Measurements from ENCODE around the gene GATC. TPM values are rescaled to one million over a fixed set of nuclear protein-coding genes. Genes with fewer than 3 reads are reported as not detected.

The GATC gene
- total RNA-seq (2014; rRNA removed; shearing (Covaris generic)) = 15.9 and 17.2 TPM in 2 replicates
- 18.3 and 18.8 TPM in 2 replicates for polyA plus RNA-seq (2016; fragmentation: Nextera tagmentation; extraction: Ambion mirVana)

GRCh38 chr12:120445911-120446843, at the start of gene GATC, which contains the start of gene TRIAP1:
Gene GATC (plus strand): TSS chr12:120446444. CDS start chr12:120446481, 37 bp downstream.
Gene TRIAP1 (minus strand): TSS chr12:120446384. CDS start chr12:120446372, 12 bp downstream.
- in situ Hi-C loops (cut with MboI) = no loop called here
- H3K4me1 ChIP-seq (ENCODE audit: insufficient read depth) = peaks cover 5% of the 10 kb centered on the region; the same call in 1 of the 2 replicates
- H3K4me3 ChIP-seq = peak within 1 kb of the TSS; percentile 99
- H3K79me2 ChIP-seq (ENCODE audit: insufficient read depth) = peaks cover 92% of the 10 kb centered on the region
- peak within 1 kb of the TSS; percentile 97 for H2AFZ ChIP-seq
- peak within 1 kb of the TSS; percentile 72 for H3K27ac ChIP-seq
- H3K36me3 ChIP-seq (ENCODE audit: low read depth) = peaks cover 17% of the 10 kb centered on the region
- H4K20me1 ChIP-seq (ENCODE audit: insufficient read depth) = no peaks in the 10 kb centered on the region
- H3K27me3 ChIP-seq (replicated peaks; ENCODE audit: insufficient read depth) = no peaks in the 10 kb centered on the region
- H3K9me2 ChIP-seq (ENCODE audit: insufficient read depth) = no peaks in the 10 kb centered on the region
- H3K4me2 ChIP-seq (ENCODE audit: unreplicated experiment) = peak within 1 kb of the TSS; percentile 84
- H3K9ac ChIP-seq = peak within 1 kb of the TSS; percentile 95
- H3F3A ChIP-seq (ENCODE audit: insufficient read depth) = peaks cover 27% of the 10 kb centered on the region
- peak; percentile 88 for DNase-seq
- 1 to 2% methylated on average over 72 to 73 of the region's 73 CpGs for WGBS, 2 experiments (ENCODE audit: low coverage in 1 of 2, low lambda C conversion rate in 2 of 2, missing lambda C conversion rate in 2 of 2)
- no peak for TF ChIP-seq EZH2phosphoT487 (IDR thresholded peaks at IDR 0.05; ENCODE audit: insufficient read depth, low read depth)
- TF ChIP-seq EZH2 (IDR thresholded peaks at IDR 0.05; ENCODE audit: insufficient read depth, poor library complexity, severe bottlenecking) = no peak
- no peaks in the 10 kb centered on the region for H3K9me3 ChIP-seq (ENCODE audit: low read depth)

- H3K4me1 ChIP-seq (ENCODE audit: insufficient read depth) = no peaks in the 10 kb centered on the region
- H3K36me3 ChIP-seq (ENCODE audit: low read depth) = no peaks in the 10 kb centered on the region
- no peak overlapping the region for H3K4me2 ChIP-seq (ENCODE audit: unreplicated experiment)
- no peak for DNase-seq
- no peaks in the 10 kb centered on the region for H3F3A ChIP-seq (ENCODE audit: insufficient read depth)
- no peaks in the 10 kb centered on the region for H3K79me2 ChIP-seq (ENCODE audit: insufficient read depth)
- H3K27ac ChIP-seq = no peak overlapping the region
- WGBS, 2 experiments (ENCODE audit: low coverage in 1 of 2, low lambda C conversion rate in 2 of 2, missing lambda C conversion rate in 2 of 2) = 39 to 43% methylated on average over 30 to 33 of the region's 33 CpGs
- H3K9ac ChIP-seq = no peak overlapping the region
- H3K4me3 ChIP-seq = no peak overlapping the region
- H3K9me2 ChIP-seq (ENCODE audit: insufficient read depth) = no peaks in the 10 kb centered on the region
- in situ Hi-C loops (cut with MboI) = no loop called here
- peaks cover 25% of the 10 kb centered on the region for H3K27me3 ChIP-seq (replicated peaks; ENCODE audit: insufficient read depth)
- no peaks in the 10 kb centered on the region for H4K20me1 ChIP-seq (ENCODE audit: insufficient read depth)
- no peaks in the 10 kb centered on the region for H3K9me3 ChIP-seq (ENCODE audit: low read depth)
- no peak overlapping the region for H2AFZ ChIP-seq
- no peak for TF ChIP-seq EZH2phosphoT487 (IDR thresholded peaks at IDR 0.05; ENCODE audit: insufficient read depth, low read depth)
- no peak for TF ChIP-seq EZH2 (IDR thresholded peaks at IDR 0.05; ENCODE audit: insufficient read depth, poor library complexity, severe bottlenecking)
Observed at GRCh38 chr12:120397824-120398540, 48.3 kb upstream of the GATC start.

- H3F3A ChIP-seq (ENCODE audit: insufficient read depth) = no peaks in the 10 kb centered on the region
- no peak overlapping the region for H3K4me2 ChIP-seq (ENCODE audit: unreplicated experiment)
- no peak overlapping the region for H2AFZ ChIP-seq
- in situ Hi-C loops (cut with MboI) = no loop called here
- DNase-seq = peak; percentile 53
- no peaks in the 10 kb centered on the region for H3K9me2 ChIP-seq (ENCODE audit: insufficient read depth)
- no peaks in the 10 kb centered on the region for H3K9me3 ChIP-seq (ENCODE audit: low read depth)
- 24 to 42% methylated on average over 5 of the region's 5 CpGs for WGBS, 2 experiments (ENCODE audit: low coverage in 1 of 2, low lambda C conversion rate in 2 of 2, missing lambda C conversion rate in 2 of 2)
- no peak overlapping the region for H3K4me3 ChIP-seq
- peaks cover 21% of the 10 kb centered on the region for H3K27me3 ChIP-seq (replicated peaks; ENCODE audit: insufficient read depth)
- H3K4me1 ChIP-seq (ENCODE audit: insufficient read depth) = no peaks in the 10 kb centered on the region
- no peaks in the 10 kb centered on the region for H3K36me3 ChIP-seq (ENCODE audit: low read depth)
- TF ChIP-seq EZH2 (IDR thresholded peaks at IDR 0.05; ENCODE audit: insufficient read depth, poor library complexity, severe bottlenecking) = no peak
- no peak for TF ChIP-seq EZH2phosphoT487 (IDR thresholded peaks at IDR 0.05; ENCODE audit: insufficient read depth, low read depth)
- H4K20me1 ChIP-seq (ENCODE audit: insufficient read depth) = no peaks in the 10 kb centered on the region
- no peak overlapping the region for H3K9ac ChIP-seq
- no peaks in the 10 kb centered on the region for H3K79me2 ChIP-seq (ENCODE audit: insufficient read depth)
- H3K27ac ChIP-seq = no peak overlapping the region
Observed at GRCh38 chr12:120399531-120399930, 46.7 kb upstream of the GATC start.

- Histone ChIP-seq H3K36me3 (ENCODE audit: low read depth) (no peaks in the 10 kb centered on the region), H4K20me1 (ENCODE audit: insufficient read depth) (no peaks in the 10 kb centered on the region), H3K9me3 (ENCODE audit: low read depth) (no peaks in the 10 kb centered on the region), H3K4me2 (ENCODE audit: unreplicated experiment) (no peak overlapping the region), H3K9ac (no peak overlapping the region), H3F3A (ENCODE audit: insufficient read depth) (no peaks in the 10 kb centered on the region), H2AFZ (no peak overlapping the region), H3K4me3 (no peak overlapping the region), H3K79me2 (ENCODE audit: insufficient read depth) (no peaks in the 10 kb centered on the region), H3K4me1 (ENCODE audit: insufficient read depth) (no peaks in the 10 kb centered on the region), H3K9me2 (ENCODE audit: insufficient read depth) (no peaks in the 10 kb centered on the region), H3K27me3 (replicated peaks; ENCODE audit: insufficient read depth) (peaks cover 9% of the 10 kb centered on the region), H3K27ac (no peak overlapping the region)
- WGBS, 2 experiments (ENCODE audit: low coverage in 1 of 2, low lambda C conversion rate in 2 of 2, missing lambda C conversion rate in 2 of 2) = 27 to 34% methylated on average over 13 of the region's 13 CpGs
- no peak for DNase-seq
- in situ Hi-C loops (cut with MboI) = no loop called here
- TF ChIP-seq EZH2phosphoT487 (IDR thresholded peaks at IDR 0.05; ENCODE audit: insufficient read depth, low read depth) (no peak), EZH2 (IDR thresholded peaks at IDR 0.05; ENCODE audit: insufficient read depth, poor library complexity, severe bottlenecking) (no peak)
Observed at GRCh38 chr12:120402217-120402616, 44.0 kb upstream of the GATC start.
